ENCODE results near the gene NRG4.

DNA sequence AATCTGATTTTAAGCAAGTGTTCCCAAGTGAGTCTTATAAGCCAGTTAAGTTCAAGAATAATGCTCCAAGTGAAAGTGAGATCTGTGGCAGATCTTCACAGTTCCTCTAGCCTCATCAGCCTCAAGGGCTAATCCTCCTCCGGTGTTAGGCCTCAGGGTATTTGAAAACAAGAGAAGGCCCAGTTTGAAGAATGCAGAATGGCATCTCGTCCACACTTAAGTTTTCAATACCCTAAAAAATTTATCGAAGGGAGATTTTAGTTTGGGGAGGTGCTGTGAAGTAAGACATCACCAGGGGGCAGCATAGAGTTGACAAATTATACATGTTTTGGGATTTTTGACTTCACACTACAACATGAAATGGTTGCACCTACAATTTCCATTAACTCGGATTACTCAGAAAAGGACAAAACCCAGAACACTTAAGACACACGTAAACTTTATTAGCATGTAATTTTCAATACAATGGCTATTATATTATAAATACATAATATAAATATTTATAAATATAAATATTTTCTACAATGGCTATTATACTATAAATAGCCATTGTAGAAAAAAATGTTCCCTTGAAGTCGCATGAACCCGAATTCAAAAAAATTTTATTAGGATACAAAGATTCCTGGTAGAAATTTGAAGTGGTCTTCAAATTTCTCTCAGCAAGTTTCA is 45.2 kb upstream of the NRG4 start:
- no peak for TF ChIP-seq ZNF274 (IDR thresholded peaks at IDR 0.05; ENCODE audit: low read depth, low read length)
- TF ChIP-seq YY1 (IDR thresholded peaks at IDR 0.05; ENCODE audit: insufficient read depth, insufficient read length) = no peak
- TF ChIP-seq SUZ12 (IDR thresholded peaks at IDR 0.05; ENCODE audit: extremely low read depth, insufficient read depth, insufficient read length) = no peak

Data from NT2/D1 (cell line).